Right lung (tissue), 5 donors: ENCODE data around the gene CACNB4. TPM values are rescaled to one million over a fixed set of nuclear protein-coding genes. Genes with fewer than 3 reads are reported as not detected.
"Not testable (repeated sequence)": the region's sequence is repeated elsewhere in the genome, so short reads cannot be mapped to it uniquely, and the experiment has no call there.

Experiments used
- DNase-seq, 2 donors: peaks; one replicate each; pipeline ENCODE4 v3.0.0-alpha.2; 2013
- polyA plus RNA-seq, 5 donors: library from polyadenylated mRNA; unstranded; fragments of 120-200 nt; gene quantifications; one replicate each; pipeline versions ENCODE4 v1.2.1 to v1.2.3, GENCODE V29; 2013; ENCODE audit warnings: inconsistent platforms in 1 of 5, low replicate concordance in 1 of 5; ENCODE audit not compliant: insufficient read length in 5 of 5, insufficient read depth in 1 of 5

The CACNB4 gene
- polyA plus RNA-seq, 5 donors = 4.2 to 12.8 (median 9.3) TPM

DNA sequence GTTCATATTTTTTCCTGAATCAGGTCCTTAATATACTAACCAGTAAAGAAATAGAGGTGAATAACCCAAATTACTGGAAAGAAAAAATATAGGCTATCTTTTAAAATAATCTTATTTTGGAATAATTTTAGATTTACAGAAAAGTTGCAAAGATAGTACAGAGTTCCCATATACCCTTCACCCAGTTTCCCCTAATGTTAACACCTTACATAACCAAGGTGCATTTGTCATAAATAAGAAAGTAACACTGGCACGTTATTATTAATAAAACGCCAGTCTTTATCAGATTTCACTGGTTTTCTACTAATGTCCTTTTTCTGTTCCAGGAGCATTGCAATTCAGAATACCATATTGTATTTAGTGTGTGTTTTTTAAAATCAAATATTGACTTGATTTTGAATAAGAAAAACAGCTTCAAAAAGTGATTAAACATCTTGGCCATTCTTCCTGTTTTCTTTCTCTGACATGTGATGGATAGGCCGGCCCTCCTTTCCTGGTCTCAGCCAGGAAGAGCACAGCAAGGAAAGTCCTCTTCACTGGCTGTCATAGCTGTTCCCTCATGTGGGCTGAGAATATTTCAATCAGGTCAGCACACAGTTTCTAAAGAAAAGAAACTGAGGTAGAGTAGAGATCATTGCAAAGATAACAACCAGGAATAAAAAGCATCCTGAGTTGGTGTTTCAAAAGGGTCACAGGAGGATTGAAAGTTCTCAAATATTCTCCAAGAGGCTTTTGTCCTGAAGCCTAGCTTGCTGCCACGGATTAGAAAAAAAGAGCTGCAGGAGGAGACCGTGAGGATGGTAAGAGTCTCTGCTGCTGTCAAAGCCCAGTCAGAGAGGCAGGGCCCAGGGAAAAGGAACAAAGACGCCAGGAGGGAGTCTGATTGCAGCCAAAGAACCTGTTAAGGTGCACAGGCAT, 191.3 kb downstream of the CACNB4 start:
- DNase-seq = no peak

DNA sequence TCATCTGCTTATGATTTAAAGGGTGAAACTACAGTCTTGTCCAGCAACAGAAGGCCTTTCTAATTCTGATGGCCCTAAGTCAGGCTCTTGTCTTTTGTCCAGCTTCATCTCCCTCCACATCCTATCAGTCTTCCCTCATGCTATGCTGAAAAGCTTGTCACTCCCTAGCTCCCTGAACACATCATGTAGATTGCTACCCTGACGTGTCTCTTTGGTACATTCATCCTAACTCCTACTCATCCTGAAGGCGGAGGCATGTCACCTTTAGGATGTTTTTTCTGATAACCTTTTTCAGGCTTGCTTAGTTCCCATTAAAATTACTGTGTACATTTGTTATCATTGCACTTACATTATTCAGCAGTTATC, 192.2 kb downstream of the CACNB4 start:
- DNase-seq = no peak

GRCh38 chr2:151905963-151906632, 192.7 kb downstream of the CACNB4 start:
- no peak for DNase-seq

GRCh38 chr2:151904807-151905206, 194.0 kb downstream of the CACNB4 start:
- DNase-seq = no peak

DNA sequence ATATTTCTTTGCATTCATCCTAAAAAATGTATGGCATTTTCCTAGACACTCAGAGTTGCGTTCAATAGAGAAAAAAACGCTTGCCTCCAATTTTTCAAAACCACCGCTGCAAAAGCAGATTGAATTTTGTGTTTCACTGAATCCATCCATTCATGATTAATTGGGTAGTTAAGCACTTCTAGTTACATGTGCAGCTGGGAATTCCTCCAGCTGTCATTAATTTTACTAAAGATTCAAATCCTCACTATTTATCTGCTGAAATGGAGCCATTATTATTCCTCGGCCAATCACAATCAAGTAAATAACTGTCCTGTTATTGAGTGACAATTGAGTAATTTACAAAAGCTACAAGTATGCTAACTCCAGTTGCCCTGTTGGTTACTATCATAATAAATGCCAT, 194.8 kb downstream of the CACNB4 start:
- DNase-seq = no peak

DNA sequence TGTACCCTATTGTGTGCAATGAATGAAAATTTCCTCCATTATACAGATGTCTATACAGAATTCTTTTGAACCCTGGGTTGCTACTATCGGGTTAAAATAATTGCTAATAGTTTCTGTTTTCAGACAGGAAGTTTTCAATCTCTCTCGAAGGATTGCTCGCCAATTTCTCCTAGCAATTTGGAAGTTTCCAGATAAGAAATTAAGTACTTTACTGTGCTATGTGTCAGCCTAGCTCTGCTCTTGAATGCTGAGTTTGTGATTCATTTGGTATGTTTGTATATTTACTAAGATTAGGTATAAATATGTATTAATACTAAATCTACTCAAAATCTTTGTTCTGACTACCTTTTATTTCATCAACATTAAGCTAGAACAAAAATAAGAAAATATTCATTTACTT, 196.0 kb downstream of the CACNB4 start:
- DNase-seq = no peak

GRCh38 chr2:151900331-151900730, 198.5 kb downstream of the CACNB4 start:
- no peak for DNase-seq

- DNase-seq = no peak
Measured at GRCh38 chr2:151899156-151899555, 199.7 kb downstream of the CACNB4 start.

GRCh38 chr2:151891566-151892194, 207.2 kb downstream of the CACNB4 start:
- no peak for DNase-seq

DNA sequence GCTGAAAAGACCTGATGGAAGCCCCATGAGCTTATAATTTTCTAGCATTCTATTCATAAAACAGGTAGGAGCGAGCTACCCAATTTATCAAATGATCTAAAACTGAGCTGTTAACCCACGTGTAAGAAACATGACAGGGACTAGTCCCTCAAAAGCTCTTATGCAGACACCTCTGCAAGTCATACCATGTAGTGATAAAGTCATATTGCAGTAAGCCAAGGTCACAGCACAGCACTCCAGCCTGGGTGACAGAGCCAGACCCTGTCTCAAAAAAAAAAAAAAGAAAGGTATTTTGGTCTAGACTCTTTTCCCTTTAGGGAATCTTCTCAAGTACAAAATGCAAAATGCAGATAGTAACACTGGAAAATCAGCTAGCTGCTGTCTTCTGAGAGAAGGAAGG, 211.7 kb downstream of the CACNB4 start:
- no peak for DNase-seq

DNA sequence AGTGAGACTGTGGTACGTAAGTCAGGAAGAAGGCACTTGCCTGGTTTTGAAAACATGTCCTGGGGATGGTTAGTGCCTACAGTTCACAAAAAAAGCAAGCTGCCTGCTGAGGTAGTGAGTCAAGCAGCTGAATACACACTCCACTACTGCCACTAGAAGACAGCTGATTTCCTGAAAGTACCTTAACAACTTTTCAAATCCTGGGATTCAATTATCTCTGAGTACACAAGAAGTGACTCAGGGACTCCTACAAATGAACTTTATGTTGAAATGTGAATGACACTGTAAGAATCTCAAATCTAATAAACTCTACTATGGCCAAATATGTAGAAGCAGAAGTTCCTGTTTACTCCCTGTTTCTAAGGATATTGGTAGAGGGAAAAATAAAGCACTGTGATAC, 212.6 kb downstream of the CACNB4 start:
- DNase-seq = no peak

- no peak for DNase-seq
Measured at GRCh38 chr2:151882786-151883445, 215.9 kb downstream of the CACNB4 start.

DNA sequence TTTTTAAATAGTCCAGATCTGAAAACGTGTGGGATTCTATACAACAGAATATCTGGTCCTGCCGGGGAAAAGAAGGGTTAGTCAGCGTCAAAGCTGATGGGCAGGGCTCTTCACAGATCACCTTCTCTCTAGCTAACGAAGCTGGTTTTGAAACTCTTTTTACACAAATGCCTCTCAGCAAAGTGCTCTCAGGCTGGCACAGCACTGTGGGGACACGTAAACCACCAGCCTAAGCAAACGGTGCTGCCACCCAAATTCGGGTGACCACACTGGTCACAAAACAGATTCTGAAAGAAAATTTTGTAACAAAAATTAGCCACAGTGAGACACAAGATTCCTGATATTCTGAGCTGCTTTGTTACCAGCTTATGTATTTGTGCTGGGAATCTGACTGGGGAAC, 217.5 kb downstream of the CACNB4 start:
- DNase-seq = no peak

- no peak for DNase-seq
Measured at GRCh38 chr2:151880586-151880985, 218.3 kb downstream of the CACNB4 start.

DNA sequence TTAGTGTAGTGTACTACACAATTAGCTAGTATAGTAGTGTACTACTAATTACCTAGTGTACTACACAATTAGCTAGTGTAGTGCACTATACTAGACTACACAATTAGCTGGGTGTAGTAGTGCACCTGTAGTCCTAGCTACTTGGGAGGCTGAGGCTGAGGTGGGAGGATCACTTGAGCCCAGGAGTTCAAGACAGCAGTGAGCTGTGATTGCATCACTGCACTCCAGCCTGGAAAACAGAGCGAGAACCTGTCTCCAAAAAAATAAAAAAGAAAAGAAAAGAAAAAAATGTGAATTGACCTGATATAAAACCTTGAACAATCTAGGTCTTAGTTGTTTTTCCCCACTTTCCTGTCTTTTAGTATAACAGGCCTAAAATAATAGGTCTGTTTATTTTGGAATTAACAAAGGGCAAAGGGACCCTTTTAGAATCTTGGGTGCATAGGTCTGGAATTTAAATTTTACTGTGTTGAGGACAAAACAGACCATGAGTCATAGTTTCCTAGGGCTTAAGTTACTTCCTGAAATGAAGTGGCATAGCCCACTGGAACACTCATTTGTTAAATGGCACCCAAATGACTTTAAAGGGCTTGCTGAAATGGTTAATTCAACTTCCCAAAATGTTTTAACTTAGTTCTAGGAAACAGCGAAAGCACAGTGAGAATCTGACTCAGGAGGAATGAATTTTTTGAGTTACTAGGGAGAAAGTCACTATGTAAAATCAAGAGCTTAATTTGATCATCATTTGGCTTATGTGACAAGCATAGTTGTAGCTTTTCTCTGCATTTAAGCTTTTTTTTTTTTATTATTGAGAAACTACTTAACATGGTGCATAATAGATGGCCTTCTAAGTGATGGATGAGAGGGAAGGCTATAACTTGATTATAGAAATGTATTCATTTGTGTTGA, 219.9 kb downstream of the CACNB4 start:
- no peak for DNase-seq

DNA sequence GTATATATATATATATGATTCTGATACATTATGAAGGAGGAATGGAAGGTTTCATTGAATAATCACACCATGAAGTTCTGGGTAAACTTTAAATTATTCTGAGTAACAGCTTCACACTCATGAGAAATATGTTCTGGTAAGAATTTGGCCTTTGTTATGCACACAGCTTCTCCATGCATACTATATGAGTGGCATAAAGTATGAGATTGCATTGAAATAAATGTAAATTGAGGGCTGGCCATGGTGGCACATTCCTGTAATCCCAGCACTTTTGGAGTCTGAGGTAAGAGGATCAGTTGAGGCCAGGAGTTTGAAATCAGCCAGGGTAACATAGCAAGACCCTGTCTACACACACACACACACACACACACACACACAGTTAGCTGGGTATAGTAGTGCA, 220.6 kb downstream of the CACNB4 start:
- no peak for DNase-seq

- DNase-seq = not testable (repeated sequence)
Measured at GRCh38 chr2:151875631-151876030, 223.2 kb downstream of the CACNB4 start.

DNA sequence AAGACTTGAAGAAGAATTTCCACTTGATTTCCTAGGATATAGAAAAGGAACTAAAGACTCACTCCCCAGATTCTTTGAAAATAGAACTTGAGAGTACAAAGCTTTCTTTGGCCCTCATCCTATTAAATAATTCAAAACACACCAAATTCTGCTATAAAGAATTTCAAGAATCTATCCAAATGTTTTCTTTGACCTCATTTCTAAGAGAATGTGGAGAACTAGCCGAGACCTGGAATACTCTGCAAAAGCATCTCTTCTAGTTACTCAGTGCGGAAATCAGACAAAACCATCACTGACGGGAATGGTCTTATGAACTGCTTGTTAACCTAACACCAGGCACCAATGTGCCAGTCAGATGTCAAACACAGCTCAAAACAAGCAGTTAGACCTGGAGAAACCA, 226.4 kb downstream of the CACNB4 start:
- no peak for DNase-seq

DNA sequence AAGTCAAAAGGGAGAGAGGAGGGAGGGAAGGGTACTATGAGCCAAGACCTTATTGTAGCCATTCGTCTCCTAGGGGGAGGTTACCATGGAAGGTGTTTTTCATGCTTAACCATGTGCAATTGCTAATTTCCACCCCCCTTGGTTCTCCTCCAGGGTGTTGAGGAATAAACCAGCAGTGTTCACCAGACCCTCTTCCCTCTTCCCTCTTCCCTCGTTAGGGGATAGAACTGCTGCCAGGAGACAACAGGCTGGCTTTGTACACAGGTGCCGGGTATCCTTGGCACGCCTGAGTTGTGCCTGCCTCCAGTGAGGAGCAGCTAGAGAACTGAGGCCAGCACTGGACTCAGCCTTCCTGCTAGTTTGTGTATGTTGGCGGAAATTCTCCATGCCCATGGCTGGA, 229.6 kb downstream of the CACNB4 start:
- no peak for DNase-seq

DNA sequence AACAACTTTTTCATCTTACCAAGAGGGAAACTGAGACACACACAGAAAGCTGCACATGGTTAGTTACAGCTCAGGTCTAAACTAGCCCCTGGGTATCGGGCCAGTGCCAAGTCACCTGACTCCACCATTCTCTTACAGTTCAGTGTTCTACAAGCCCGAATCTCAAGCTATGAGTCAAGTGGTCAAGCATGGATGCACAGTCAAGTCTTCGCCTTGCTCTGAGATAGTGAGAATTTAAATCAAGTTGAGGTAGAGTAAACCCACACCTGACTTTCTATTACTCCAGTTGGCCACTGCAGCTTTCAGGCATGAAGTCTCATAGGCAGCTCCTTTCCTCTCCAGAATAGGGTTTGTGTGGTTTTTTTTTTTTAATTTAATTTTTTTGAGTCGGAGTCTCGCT, 236.1 kb downstream of the CACNB4 start:
- no peak for DNase-seq

- DNase-seq = no peak
Measured at GRCh38 chr2:151861174-151861573, 237.7 kb downstream of the CACNB4 start.
